ENCODE data around the gene ZNF93.

- no peak for TF ChIP-seq POLR2A (IDR thresholded peaks at IDR 0.05; ENCODE audit: low read length)
- no peak for TF ChIP-seq GATA1 (IDR thresholded peaks at IDR 0.05; ENCODE audit: low read depth, low read length)
Observed at GRCh38 chr19:19877724-19878123, 23.0 kb upstream of the ZNF93 start.
